ENCODE measurements around the gene FREM3. TPM values are rescaled to one million over a fixed set of nuclear protein-coding genes. Genes with fewer than 3 reads are reported as not detected.

Gene FREM3
- total and polyA plus RNA-seq, 2 experiments from 2014 or later: not detected

- no peaks in the 10 kb centered on the region for H3K4me1 ChIP-seq (ENCODE audit: insufficient read depth)
- H2AFZ ChIP-seq: no peak overlapping the region
- 35 to 40% methylated on average over 1 of the region's 1 CpG for WGBS, 2 experiments (ENCODE audit: low coverage in 1 of 2, low lambda C conversion rate in 2 of 2, missing lambda C conversion rate in 2 of 2)
- no peaks in the 10 kb centered on the region for H3F3A ChIP-seq (ENCODE audit: insufficient read depth)
- TF ChIP-seq EZH2 (IDR thresholded peaks at IDR 0.05; ENCODE audit: insufficient read depth, poor library complexity, severe bottlenecking) (no peak), EZH2phosphoT487 (IDR thresholded peaks at IDR 0.05; ENCODE audit: insufficient read depth, low read depth) (no peak)
- H3K36me3 ChIP-seq (ENCODE audit: low read depth): no peaks in the 10 kb centered on the region
- H3K9me3 ChIP-seq (ENCODE audit: low read depth): no peaks in the 10 kb centered on the region
- no peaks in the 10 kb centered on the region for H3K79me2 ChIP-seq (ENCODE audit: insufficient read depth)
- no peak overlapping the region for H3K9ac ChIP-seq
- H3K4me3 ChIP-seq: no peak overlapping the region
- no peak overlapping the region for H3K27ac ChIP-seq
- H3K4me2 ChIP-seq (ENCODE audit: unreplicated experiment): no peak overlapping the region
- DNase-seq: no peak
- no peaks in the 10 kb centered on the region for H3K27me3 ChIP-seq (replicated peaks; ENCODE audit: insufficient read depth)
- no peaks in the 10 kb centered on the region for H3K9me2 ChIP-seq (ENCODE audit: insufficient read depth)
- no peaks in the 10 kb centered on the region for H4K20me1 ChIP-seq (ENCODE audit: insufficient read depth)
- in situ Hi-C loops (cut with MboI): no loop called here
Measured at GRCh38 chr4:143641361-143641760, 59.1 kb downstream of the FREM3 start.

GRCh38 chr4:143634763-143635162, 65.7 kb downstream of the FREM3 start:
- in situ Hi-C loops (cut with MboI): no loop called here
- H3K4me2 ChIP-seq (ENCODE audit: unreplicated experiment): no peak overlapping the region

GRCh38 chr4:143633833-143634232, 66.6 kb downstream of the FREM3 start:
- Histone ChIP-seq H3K9ac (no peak overlapping the region), H3K4me2 (ENCODE audit: unreplicated experiment) (no peak overlapping the region), H3K9me3 (ENCODE audit: low read depth) (no peaks in the 10 kb centered on the region), H2AFZ (no peak overlapping the region), H3K36me3 (ENCODE audit: low read depth) (no peaks in the 10 kb centered on the region), H4K20me1 (ENCODE audit: insufficient read depth) (no peaks in the 10 kb centered on the region), H3K9me2 (ENCODE audit: insufficient read depth) (no peaks in the 10 kb centered on the region), H3K27ac (no peak overlapping the region), H3K27me3 (replicated peaks; ENCODE audit: insufficient read depth) (no peaks in the 10 kb centered on the region), H3K79me2 (ENCODE audit: insufficient read depth) (no peaks in the 10 kb centered on the region), H3F3A (ENCODE audit: insufficient read depth) (no peaks in the 10 kb centered on the region), H3K4me3 (no peak overlapping the region), H3K4me1 (ENCODE audit: insufficient read depth) (no peaks in the 10 kb centered on the region)
- TF ChIP-seq EZH2phosphoT487 (IDR thresholded peaks at IDR 0.05; ENCODE audit: insufficient read depth, low read depth) (no peak), EZH2 (IDR thresholded peaks at IDR 0.05; ENCODE audit: insufficient read depth, poor library complexity, severe bottlenecking) (no peak)
- in situ Hi-C loops (cut with MboI): no loop called here
- peak; percentile 40 for DNase-seq

More at GRCh38 chr4:143634763-143635162, 65.7 kb downstream of the FREM3 start:
- DNase-seq: peak; percentile 33
- no peaks in the 10 kb centered on the region for H3K27me3 ChIP-seq (replicated peaks; ENCODE audit: insufficient read depth)
- H3K9me3 ChIP-seq (ENCODE audit: low read depth): no peaks in the 10 kb centered on the region
- H3K9ac ChIP-seq: no peak overlapping the region
- H3K36me3 ChIP-seq (ENCODE audit: low read depth): no peaks in the 10 kb centered on the region
- H3K79me2 ChIP-seq (ENCODE audit: insufficient read depth): no peaks in the 10 kb centered on the region
- no peaks in the 10 kb centered on the region for H3K9me2 ChIP-seq (ENCODE audit: insufficient read depth)
- no peaks in the 10 kb centered on the region for H3F3A ChIP-seq (ENCODE audit: insufficient read depth)
- no peak overlapping the region for H3K27ac ChIP-seq
- no peaks in the 10 kb centered on the region for H4K20me1 ChIP-seq (ENCODE audit: insufficient read depth)
- H3K4me1 ChIP-seq (ENCODE audit: insufficient read depth): no peaks in the 10 kb centered on the region
- H3K4me3 ChIP-seq: no peak overlapping the region
- TF ChIP-seq EZH2 (IDR thresholded peaks at IDR 0.05; ENCODE audit: insufficient read depth, poor library complexity, severe bottlenecking): no peak
- H2AFZ ChIP-seq: no peak overlapping the region

GRCh38 chr4:143626134-143626911, 74.2 kb downstream of the FREM3 start:
- Histone ChIP-seq H3K4me3 (no peak overlapping the region), H3K4me1 (ENCODE audit: insufficient read depth) (peaks cover 13% of the 10 kb centered on the region; the same call in 1 of the 2 replicates), H3K27me3 (replicated peaks; ENCODE audit: insufficient read depth) (no peaks in the 10 kb centered on the region), H3K27ac (no peak overlapping the region), H2AFZ (no peak overlapping the region), H3K9ac (no peak overlapping the region), H3K79me2 (ENCODE audit: insufficient read depth) (no peaks in the 10 kb centered on the region), H3K4me2 (ENCODE audit: unreplicated experiment) (no peak overlapping the region), H3K9me2 (ENCODE audit: insufficient read depth) (no peaks in the 10 kb centered on the region), H3K36me3 (ENCODE audit: low read depth) (no peaks in the 10 kb centered on the region), H3F3A (ENCODE audit: insufficient read depth) (no peaks in the 10 kb centered on the region), H4K20me1 (ENCODE audit: insufficient read depth) (no peaks in the 10 kb centered on the region), H3K9me3 (ENCODE audit: low read depth) (no peaks in the 10 kb centered on the region)
- WGBS, 2 experiments (ENCODE audit: low coverage in 1 of 2, low lambda C conversion rate in 2 of 2, missing lambda C conversion rate in 2 of 2): 24 to 25% methylated on average over 5 of the region's 5 CpGs
- in situ Hi-C loops (cut with MboI): no loop called here
- TF ChIP-seq EZH2phosphoT487 (IDR thresholded peaks at IDR 0.05; ENCODE audit: insufficient read depth, low read depth): no peak
- TF ChIP-seq EZH2 (IDR thresholded peaks at IDR 0.05; ENCODE audit: insufficient read depth, poor library complexity, severe bottlenecking): no peak
- peak; percentile 63 for DNase-seq

- TF ChIP-seq EZH2phosphoT487 (IDR thresholded peaks at IDR 0.05; ENCODE audit: insufficient read depth, low read depth): no peak
- TF ChIP-seq EZH2 (IDR thresholded peaks at IDR 0.05; ENCODE audit: insufficient read depth, poor library complexity, severe bottlenecking): no peak
- no peak overlapping the region for H2AFZ ChIP-seq
- H3F3A ChIP-seq (ENCODE audit: insufficient read depth): no peaks in the 10 kb centered on the region
- no peak overlapping the region for H3K9ac ChIP-seq
- no peaks in the 10 kb centered on the region for H3K79me2 ChIP-seq (ENCODE audit: insufficient read depth)
- H3K27ac ChIP-seq: no peak overlapping the region
- H3K4me2 ChIP-seq (ENCODE audit: unreplicated experiment): no peak overlapping the region
- DNase-seq: no peak
- no peaks in the 10 kb centered on the region for H4K20me1 ChIP-seq (ENCODE audit: insufficient read depth)
- WGBS, 2 experiments (ENCODE audit: low coverage in 1 of 2, low lambda C conversion rate in 2 of 2, missing lambda C conversion rate in 2 of 2): 49 to 51% methylated on average over 4 of the region's 4 CpGs
- H3K36me3 ChIP-seq (ENCODE audit: low read depth): no peaks in the 10 kb centered on the region
- no peaks in the 10 kb centered on the region for H3K9me3 ChIP-seq (ENCODE audit: low read depth)
- no peak overlapping the region for H3K4me3 ChIP-seq
- H3K27me3 ChIP-seq (replicated peaks; ENCODE audit: insufficient read depth): no peaks in the 10 kb centered on the region
- in situ Hi-C loops (cut with MboI): no loop called here
- no peaks in the 10 kb centered on the region for H3K9me2 ChIP-seq (ENCODE audit: insufficient read depth)
- H3K4me1 ChIP-seq (ENCODE audit: insufficient read depth): peaks cover 13% of the 10 kb centered on the region; the same call in 1 of the 2 replicates
Measured at GRCh38 chr4:143625632-143626031, 74.8 kb downstream of the FREM3 start.

Measured in GM23248 (cell line).